H9 (cell line): ENCODE results near the gene KREMEN1. TPM values are rescaled to one million over a fixed set of nuclear protein-coding genes. Genes with fewer than 3 reads are reported as not detected.

Source experiments
- DNase-seq: peaks from one replicate; pipeline ENCODE4 v3.0.0-alpha.2; 2017
- H2AFZ ChIP-seq: one replicate; pipeline ENCODE4 v1.6.1; 2013; ENCODE audit warnings: mild to moderate bottlenecking, low read length, control low read depth, moderate library complexity
- H2AK5ac ChIP-seq: 2 replicates; pipeline ENCODE4 v1.6.1; 2013; ENCODE audit warnings: low read length, control low read depth, mixed read lengths; ENCODE audit not compliant: insufficient read length
- H2BK120ac ChIP-seq: one replicate; pipeline ENCODE4 v1.6.1; 2013; ENCODE audit warnings: low read depth, mild to moderate bottlenecking, low read length, control low read depth, inconsistent platforms; ENCODE audit not compliant: poor library complexity, severe bottlenecking
- H2BK12ac ChIP-seq: 2 replicates; pipeline ENCODE4 v1.6.1; 2013; ENCODE audit warnings: low read length, control low read depth, mixed read lengths, low read depth; ENCODE audit not compliant: insufficient read length
- H2BK15ac ChIP-seq: 2 replicates; pipeline ENCODE4 v1.6.1; 2013; ENCODE audit warnings: low read depth, low read length, control low read depth
- H2BK20ac ChIP-seq: one replicate; pipeline ENCODE4 v1.6.1; 2013; ENCODE audit warnings: low read depth, mild to moderate bottlenecking, low read length, control low read depth, inconsistent platforms; ENCODE audit not compliant: poor library complexity, severe bottlenecking
- H2BK5ac ChIP-seq: 2 replicates; pipeline ENCODE4 v1.6.1; 2013; ENCODE audit warnings: low read length, control low read depth, mixed read lengths; ENCODE audit not compliant: insufficient read length
- H3K14ac ChIP-seq: 2 replicates; pipeline ENCODE4 v1.6.1; 2013; ENCODE audit warnings: low read length, control low read depth; ENCODE audit not compliant: insufficient read depth
- H3K18ac ChIP-seq: 2 replicates; pipeline ENCODE4 v1.6.1; 2013; ENCODE audit warnings: low read depth, mild to moderate bottlenecking, mixed read lengths, low read length, control low read depth; ENCODE audit not compliant: insufficient read length
- H3K23ac ChIP-seq: 2 replicates; pipeline ENCODE4 v1.6.1; 2013; ENCODE audit warnings: low read length, control low read depth, mixed read lengths, low read depth; ENCODE audit not compliant: insufficient read length
- H3K23me2 ChIP-seq: 2 replicates; pipeline ENCODE4 v1.6.1; 2013; ENCODE audit warnings: low read depth, mild to moderate bottlenecking, mixed read lengths, low read length, control low read depth; ENCODE audit not compliant: insufficient read length, poor library complexity, severe bottlenecking
- H3K27ac ChIP-seq: 2 replicates; pipeline ENCODE4 v1.5.1; 2013; ENCODE audit warnings: low read length, control low read depth, mixed read lengths, low read depth; ENCODE audit not compliant: insufficient read length
- H3K27me3 ChIP-seq: 2 replicates; pipeline ENCODE4 v1.6.1; 2013; ENCODE audit warnings: low read length, control low read depth, inconsistent platforms; ENCODE audit not compliant: insufficient read depth
- H3K4ac ChIP-seq: 2 replicates; pipeline ENCODE4 v1.6.1; 2013; ENCODE audit warnings: low read depth, mild to moderate bottlenecking, control low read depth, inconsistent platforms, low read length, moderate library complexity
- H3K4me1 ChIP-seq: 2 replicates; pipeline ENCODE4 v1.6.1; 2013; ENCODE audit warnings: low read length, control low read depth, inconsistent platforms; ENCODE audit not compliant: insufficient read depth
- H3K4me2 ChIP-seq: 2 replicates; pipeline ENCODE4 v1.6.1; 2013; ENCODE audit warnings: low read length, control low read depth, mixed read lengths; ENCODE audit not compliant: insufficient read length, insufficient read depth
- H3K56ac ChIP-seq: 2 replicates; pipeline ENCODE4 v1.6.1; 2013; ENCODE audit warnings: low read depth, mild to moderate bottlenecking, mixed read lengths, low read length, control low read depth; ENCODE audit not compliant: insufficient read length
- H3K79me1 ChIP-seq: 2 replicates; pipeline ENCODE4 v1.6.1; 2013; ENCODE audit warnings: low read depth, mild to moderate bottlenecking, moderate library complexity, low read length, control low read depth, inconsistent platforms; ENCODE audit not compliant: insufficient read depth, poor library complexity, severe bottlenecking
- H3K79me2 ChIP-seq: 2 replicates; pipeline ENCODE4 v1.6.1; 2013; ENCODE audit warnings: low read length, control low read depth, inconsistent platforms; ENCODE audit not compliant: insufficient read depth
- H3K9ac ChIP-seq: 2 replicates; pipeline ENCODE4 v1.6.1; 2013; ENCODE audit warnings: low read length, control low read depth, mixed read lengths; ENCODE audit not compliant: insufficient read length; ENCODE audit errors: extremely low read depth
- H3K9me3 ChIP-seq: one replicate; pipeline ENCODE4 v1.6.1; 2013; ENCODE audit warnings: low read depth, low read length, inconsistent platforms; ENCODE audit not compliant: control insufficient read depth
- H3T11ph ChIP-seq: one replicate; pipeline ENCODE4 v1.6.1; 2013; ENCODE audit warnings: mild to moderate bottlenecking, low read length, control low read depth, inconsistent platforms
- H4K20me1 ChIP-seq: one replicate; pipeline ENCODE4 v1.6.1; 2013; ENCODE audit not compliant: control insufficient read depth, insufficient read length, insufficient read depth
- H4K5ac ChIP-seq: 2 replicates; pipeline ENCODE4 v1.6.1; 2013; ENCODE audit warnings: low read depth, mild to moderate bottlenecking, mixed read lengths, low read length, control low read depth; ENCODE audit not compliant: insufficient read length
- H4K8ac ChIP-seq: replicated peaks from 2 replicates; pipeline ENCODE4 v1.6.1; 2013; ENCODE audit warnings: low read length, control low read depth, mixed read lengths, low read depth; ENCODE audit not compliant: insufficient read length
- H4K91ac ChIP-seq: 2 replicates; pipeline ENCODE4 v1.6.1; 2013; ENCODE audit warnings: low read depth, mild to moderate bottlenecking, moderate library complexity, mixed read lengths, low read length, control low read depth; ENCODE audit not compliant: insufficient read length
- H3K27ac Mint-ChIP-seq, 3 experiments: 2 replicates in 2 of 3; 3 replicates in 1 of 3; pipeline ENCODE4 v1.8.0; 2020 to 2021; ENCODE audit warnings: mixed read lengths in 3 of 3, mild to moderate bottlenecking in 1 of 3, moderate library complexity in 1 of 3
- H3K27me3 Mint-ChIP-seq: 2 replicates; pipeline ENCODE4 v1.8.0; 2021; ENCODE audit warnings: low read depth, mild to moderate bottlenecking, moderate library complexity, mixed read lengths
- H3K36me3 Mint-ChIP-seq, 3 experiments: 2 replicates in 2 of 3; 3 replicates in 1 of 3; pipeline ENCODE4 v1.8.0; 2020 to 2021; ENCODE audit warnings: low read depth in 3 of 3, mixed read lengths in 3 of 3; ENCODE audit not compliant: insufficient read depth in 1 of 3
- H3K4me1 Mint-ChIP-seq, 2 experiments: 2 replicates each; pipeline ENCODE4 v1.8.0; 2020; ENCODE audit warnings: mixed read lengths in 2 of 2
- H3K4me3 Mint-ChIP-seq, 2 experiments: 2 replicates in 1 of 2; 3 replicates in 1 of 2; pipeline ENCODE4 v1.8.0; 2020 to 2021; ENCODE audit warnings: mild to moderate bottlenecking in 2 of 2, mixed read lengths in 2 of 2, moderate library complexity in 1 of 2
- H3K9me3 Mint-ChIP-seq, 2 experiments: 2 replicates in 1 of 2; 3 replicates in 1 of 2; pipeline ENCODE4 v1.8.0; 2020; ENCODE audit warnings: mild to moderate bottlenecking in 2 of 2, mixed read lengths in 2 of 2, moderate library complexity in 1 of 2
- WGBS: extraction: QIAGEN DNeasy Blood & Tissue Kit; methylation state at CpG from one replicate; pipeline ENCODE4 v1.1.7; 2013; ENCODE audit warnings: missing lambda C conversion rate, low lambda C conversion rate, mixed read lengths; ENCODE audit not compliant: insufficient read length; ENCODE audit errors: extremely low coverage; 5-methylcytosine and 5-hydroxymethylcytosine counted together
- total RNA-seq: library from RNA; stranded (reverse); gene quantifications from 2 replicates; pipeline ENCODE4 v1.2.1, GENCODE V29; 2021
- TF ChIP-seq, protein P1 (sequence below): fragments of 200-600 bp; sonication (generic); conservative IDR thresholded peaks from 3 replicates; pipeline ENCODE4 v1.8.0; 2021; ENCODE audit warnings: antibody characterized with exemption, mild to moderate bottlenecking

KREMEN1 gene
- total RNA-seq, 1 experiment from 2014 or later, result 2.4 TPM

GRCh38 chr22:29199702-29200400 is 127.0 kb downstream of the KREMEN1 start:
- no peak overlapping the region for H3K9ac ChIP-seq
- H3K14ac ChIP-seq, result no peak overlapping the region
- Mint-ChIP-seq H3K27ac (no peak overlapping the region; a peak in 1 of 7 replicates), H3K36me3 (peaks cover 0 to 3% (median 2%) of the 10 kb centered on the region in 3 experiments; a peak in 3 of 7 replicates), H3K27me3 (peaks cover 10% of the 10 kb centered on the region), H3K9me3 (peaks cover 2% of the 10 kb centered on the region in 2 experiments; a peak in 1 of 5 replicates), H3K4me1 (peaks cover 11 to 19% of the 10 kb centered on the region in 2 experiments), H3K4me3 (no peak overlapping the region)
- no peak overlapping the region for H4K8ac ChIP-seq
- no peak overlapping the region for H2AK5ac ChIP-seq
- H2BK15ac ChIP-seq, result no peak overlapping the region
- no peak for DNase-seq
- no peak overlapping the region for H3K18ac ChIP-seq
- H2BK20ac ChIP-seq, result no peak overlapping the region
- H3K23ac ChIP-seq, result no peak overlapping the region
- no peaks in the 10 kb centered on the region for H3K23me2 ChIP-seq
- no peak overlapping the region for H3T11ph ChIP-seq
- no CpG with 5 or more reads among the region's 8 CpGs for WGBS
- no peak overlapping the region for H3K27ac ChIP-seq
- no peak overlapping the region for H4K91ac ChIP-seq
- no peak overlapping the region for H2BK5ac ChIP-seq
- no peak overlapping the region for H2AFZ ChIP-seq
- H4K5ac ChIP-seq, result no peak overlapping the region
- no peaks in the 10 kb centered on the region for H3K79me1 ChIP-seq
- no peak overlapping the region for H3K56ac ChIP-seq
- H2BK12ac ChIP-seq, result no peak overlapping the region
- H3K4me2 ChIP-seq, result no peak overlapping the region
- no peaks in the 10 kb centered on the region for H4K20me1 ChIP-seq
- TF ChIP-seq, protein P1, sequence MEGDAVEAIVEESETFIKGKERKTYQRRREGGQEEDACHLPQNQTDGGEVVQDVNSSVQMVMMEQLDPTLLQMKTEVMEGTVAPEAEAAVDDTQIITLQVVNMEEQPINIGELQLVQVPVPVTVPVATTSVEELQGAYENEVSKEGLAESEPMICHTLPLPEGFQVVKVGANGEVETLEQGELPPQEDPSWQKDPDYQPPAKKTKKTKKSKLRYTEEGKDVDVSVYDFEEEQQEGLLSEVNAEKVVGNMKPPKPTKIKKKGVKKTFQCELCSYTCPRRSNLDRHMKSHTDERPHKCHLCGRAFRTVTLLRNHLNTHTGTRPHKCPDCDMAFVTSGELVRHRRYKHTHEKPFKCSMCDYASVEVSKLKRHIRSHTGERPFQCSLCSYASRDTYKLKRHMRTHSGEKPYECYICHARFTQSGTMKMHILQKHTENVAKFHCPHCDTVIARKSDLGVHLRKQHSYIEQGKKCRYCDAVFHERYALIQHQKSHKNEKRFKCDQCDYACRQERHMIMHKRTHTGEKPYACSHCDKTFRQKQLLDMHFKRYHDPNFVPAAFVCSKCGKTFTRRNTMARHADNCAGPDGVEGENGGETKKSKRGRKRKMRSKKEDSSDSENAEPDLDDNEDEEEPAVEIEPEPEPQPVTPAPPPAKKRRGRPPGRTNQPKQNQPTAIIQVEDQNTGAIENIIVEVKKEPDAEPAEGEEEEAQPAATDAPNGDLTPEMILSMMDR, result no peak
- no peaks in the 10 kb centered on the region for H3K27me3 ChIP-seq
- H3K4ac ChIP-seq, result no peak overlapping the region
- no peak overlapping the region for H2BK120ac ChIP-seq
- H3K9me3 ChIP-seq, result no peaks in the 10 kb centered on the region
- no peaks in the 10 kb centered on the region for H3K79me2 ChIP-seq
- no peaks in the 10 kb centered on the region for H3K4me1 ChIP-seq
